H1 (cell line): ENCODE measurements around the gene FAM219A. TPM values are rescaled to one million over a fixed set of nuclear protein-coding genes. Genes with fewer than 3 reads are reported as not detected.

Source experiments
- CTCF ChIA-PET: fragments of 300-600 bp; sonication (Branson Sonifier 250); formaldehyde crosslinking; loops from one replicate; lab custom pipeline; 2021; ENCODE audit not compliant: partially characterized antibody; lab: Charles Lee
- POLR2A ChIA-PET: fragments of 300-600 bp; sonication (Branson Sonifier 250); formaldehyde crosslinking; loops from one replicate; lab custom pipeline; 2021; ENCODE audit warnings: inconsistent platforms; ENCODE audit not compliant: partially characterized antibody; lab: Charles Lee
- DNase-seq, 2 experiments: peaks; one replicate each; pipeline versions ENCODE4 v3.0.0 to v3.0.0-alpha.2; 2010 to 2022; ENCODE audit warnings: low spot score in 2 of 2, low read depth in 1 of 2, mixed read lengths in 1 of 2
- FAIRE-seq: peaks from 2 replicates; lab custom pipeline; 2011; peaks lifted over from hg19 to GRCh38; lab: Jason Lieb, UNC
- H2AFZ ChIP-seq: 2 replicates; pipeline ENCODE4 v1.8.1; 2012; ENCODE audit warnings: low read length, inconsistent platforms
- H2AK5ac ChIP-seq: 2 replicates; pipeline ENCODE4 v1.6.1; 2013; ENCODE audit warnings: low read depth, low read length
- H2BK120ac ChIP-seq: replicated peaks from 2 replicates; pipeline ENCODE3; 2013; ENCODE audit warnings: low read depth, low read length, inconsistent platforms
- H2BK12ac ChIP-seq: 2 replicates; pipeline ENCODE4 v1.6.1; 2013; ENCODE audit warnings: low read depth, low read length
- H2BK15ac ChIP-seq: 2 replicates; pipeline ENCODE4 v1.6.1; 2013; ENCODE audit warnings: low read length
- H2BK20ac ChIP-seq: 2 replicates; pipeline ENCODE4 v1.6.1; 2013; ENCODE audit warnings: low read length
- H2BK5ac ChIP-seq: 2 replicates; pipeline ENCODE4 v1.6.1; 2013; ENCODE audit warnings: low read depth, low read length
- H3K14ac ChIP-seq: 2 replicates; pipeline ENCODE4 v1.6.1; 2013; ENCODE audit warnings: inconsistent platforms; ENCODE audit not compliant: insufficient read length
- H3K18ac ChIP-seq: 2 replicates; pipeline ENCODE4 v1.6.1; 2013; ENCODE audit warnings: low read length; ENCODE audit errors: extremely low read depth
- H3K23ac ChIP-seq: 2 replicates; pipeline ENCODE4 v1.6.1; 2013; ENCODE audit warnings: inconsistent platforms; ENCODE audit not compliant: insufficient read length
- H3K23me2 ChIP-seq: 2 replicates; pipeline ENCODE4 v1.6.1; 2013; ENCODE audit warnings: low read depth, low read length
- H3K27ac ChIP-seq: 2 replicates; pipeline ENCODE4 v1.6.1; 2011; ENCODE audit warnings: low read depth, low read length, inconsistent platforms
- H3K27me3 ChIP-seq, 4 experiments: replicated peaks in 1 of 4; 1 replicate in 1 of 4; 2 replicates in 3 of 4; pipeline versions ENCODE4 v1.6.1 to v1.8.1; 2011 to 2013; ENCODE audit warnings: low read length in 3 of 4, mild to moderate bottlenecking in 3 of 4, inconsistent platforms in 2 of 4, mixed read lengths in 2 of 4, moderate library complexity in 1 of 4; ENCODE audit not compliant: control insufficient read depth in 3 of 4, insufficient read depth in 3 of 4; ENCODE audit errors: extremely low read depth in 1 of 4
- H3K36me3 ChIP-seq, 4 experiments: 2 replicates each; pipeline versions ENCODE4 v1.6.1 to v1.8.1; 2011 to 2013; ENCODE audit warnings: mild to moderate bottlenecking in 4 of 4, low read length in 3 of 4, moderate library complexity in 2 of 4, control low read depth in 1 of 4, inconsistent platforms in 1 of 4; ENCODE audit not compliant: insufficient read depth in 4 of 4, control insufficient read depth in 2 of 4
- H3K4ac ChIP-seq: replicated peaks from 2 replicates; pipeline ENCODE3; 2013; ENCODE audit warnings: low read length, low read depth, mixed read lengths, inconsistent platforms; ENCODE audit not compliant: insufficient read length
- H3K4me1 ChIP-seq, 4 experiments: replicated peaks in 1 of 4; 1 replicate in 1 of 4; 2 replicates in 3 of 4; pipeline versions ENCODE4 v1.6.1 to v1.8.1; 2011 to 2013; ENCODE audit warnings: low read length in 3 of 4, inconsistent platforms in 2 of 4, mixed read lengths in 1 of 4; ENCODE audit not compliant: insufficient read depth in 4 of 4, control insufficient read depth in 3 of 4
- H3K4me2 ChIP-seq, 2 experiments: 2 replicates each; pipeline versions ENCODE4 v1.6.1 to v1.8.1; 2011 to 2013; ENCODE audit warnings: low read depth in 2 of 2, low read length in 2 of 2, control low read depth in 1 of 2, inconsistent platforms in 1 of 2, mild to moderate bottlenecking in 1 of 2; ENCODE audit not compliant: insufficient read depth in 1 of 2
- H3K4me3 ChIP-seq, 4 experiments: fragments of 200-600, 300-600 bp in 1 of 4; sonication (generic), shearing (Covaris generic), sonication (Bioruptor Twin) in 1 of 4; 2 replicates each; pipeline versions ENCODE4 v1.5.1 to v1.8.1; 2011 to 2016; ENCODE audit warnings: low read length in 4 of 4, low read depth in 3 of 4, control low read depth in 2 of 4, inconsistent platforms in 2 of 4, mild to moderate bottlenecking in 2 of 4, mixed read lengths in 1 of 4, moderate library complexity in 1 of 4; ENCODE audit not compliant: insufficient read depth in 2 of 4; ENCODE audit errors: extremely low read depth in 1 of 4
- H3K56ac ChIP-seq: replicated peaks from 2 replicates; pipeline ENCODE3; 2013; ENCODE audit warnings: low read depth, mild to moderate bottlenecking, mixed read lengths, low read length, inconsistent platforms; ENCODE audit not compliant: insufficient read length
- H3K79me1 ChIP-seq: 2 replicates; pipeline ENCODE4 v1.6.1; 2013; ENCODE audit warnings: low read depth, low read length, control low read depth
- H3K79me2 ChIP-seq, 2 experiments: 2 replicates each; pipeline versions ENCODE4 v1.6.1 to v1.8.1; 2012 to 2013; ENCODE audit warnings: low read length in 2 of 2, mild to moderate bottlenecking in 2 of 2, inconsistent platforms in 1 of 2; ENCODE audit not compliant: insufficient read depth in 2 of 2, control insufficient read depth in 1 of 2
- H3K9ac ChIP-seq, 4 experiments: replicated peaks in 1 of 4; 1 replicate in 1 of 4; 2 replicates in 3 of 4; pipeline versions ENCODE4 v1.6.1 to v1.8.1; 2011 to 2013; ENCODE audit warnings: low read depth in 3 of 4, low read length in 3 of 4, control low read depth in 2 of 4, mild to moderate bottlenecking in 2 of 4, moderate library complexity in 2 of 4, inconsistent platforms in 1 of 4; ENCODE audit errors: extremely low read depth in 1 of 4
- H3K9me3 ChIP-seq, 2 experiments: 2 replicates each; pipeline versions ENCODE4 v1.6.1 to v1.8.1; 2012 to 2013; ENCODE audit warnings: mild to moderate bottlenecking in 2 of 2, moderate library complexity in 2 of 2, control low read depth in 1 of 2, inconsistent platforms in 1 of 2, low read depth in 1 of 2, low read length in 1 of 2, mixed read lengths in 1 of 2; ENCODE audit not compliant: insufficient read depth in 2 of 2
- H4K20me1 ChIP-seq, 2 experiments: replicated peaks in 1 of 2; 2 replicates each; pipeline versions ENCODE3 to v1.8.1; 2011 to 2013; ENCODE audit warnings: inconsistent platforms in 2 of 2, low read length in 2 of 2, mild to moderate bottlenecking in 1 of 2; ENCODE audit not compliant: insufficient read depth in 2 of 2, control insufficient read depth in 1 of 2
- H4K5ac ChIP-seq: 2 replicates; pipeline ENCODE4 v1.6.1; 2013; ENCODE audit warnings: low read length, low read depth, mixed read lengths, inconsistent platforms; ENCODE audit not compliant: insufficient read length
- H4K8ac ChIP-seq: 2 replicates; pipeline ENCODE4 v1.8.0; 2013; ENCODE audit warnings: mild to moderate bottlenecking, moderate library complexity, low read length, inconsistent platforms; ENCODE audit not compliant: insufficient read depth; ENCODE audit errors: extremely low read depth
- H4K91ac ChIP-seq: replicated peaks from 2 replicates; pipeline ENCODE3; 2013; ENCODE audit warnings: low read length, mixed read lengths, inconsistent platforms; ENCODE audit not compliant: insufficient read length
- ASH2L ChIP-seq: fragments of 200-600, 300-600 bp; sonication (generic); IDR thresholded peaks from one replicate; pipeline ENCODE4 v1.7.1; 2017; ENCODE audit warnings: low read length
- RNF2 ChIP-seq: fragments of 200-900, 300-1000 bp; sonication (generic); IDR thresholded peaks from 2 replicates; pipeline ENCODE4 v1.7.1; 2016; ENCODE audit warnings: borderline replicate concordance, low read depth, mild to moderate bottlenecking, antibody characterized with exemption, low read length; ENCODE audit not compliant: poor library complexity, severe bottlenecking; ENCODE audit errors: missing control alignments
- USF2 ChIP-seq: IDR thresholded peaks from 2 replicates; pipeline ENCODE4 v1.6.1; 2011; ENCODE audit warnings: low read length, improper control_type of control experiment
- WGBS, 2 experiments: shearing (Covaris generic) in 1 of 2; methylation state at CpG; one replicate each; pipeline versions ENCODE4 v1.1.6 to v1.1.7; 2013 to 2015; ENCODE audit warnings: low lambda C conversion rate in 2 of 2, mixed read lengths in 2 of 2, inconsistent platforms in 1 of 2, low coverage in 1 of 2, missing lambda C conversion rate in 1 of 2; ENCODE audit not compliant: insufficient replicate concordance in 2 of 2, insufficient coverage in 1 of 2, insufficient read length in 1 of 2; ENCODE audit errors: extremely low coverage in 1 of 2, missing lambda C conversion rate in 1 of 2; 5-methylcytosine and 5-hydroxymethylcytosine counted together
- polyA plus RNA-seq, 7 experiments: library from polyadenylated mRNA; depleted of rRNA in 3 of 7; stranded (reverse) in 5 of 7; unstranded in 2 of 7; fragments of >200 nt in 5 of 7; fragments of 200-250 nt in 2 of 7; gene quantifications; 1 replicate in 5 of 7; 2 replicates in 1 of 7; 4 replicates in 1 of 7; pipeline versions ENCODE4 v1.2.1 to v1.2.3, GENCODE V29; 2011 to 2013; ENCODE audit warnings: missing spikeins in 2 of 7, mixed read lengths in 2 of 7
- total RNA-seq: library from RNA; stranded (reverse); fragmentation: NEBNext Ultra II Directional; extraction: Animal tissue kit (Norgen Biotek cat#: 25700); gene quantifications from 2 replicates; pipeline ENCODE4 v1.2.1, GENCODE V29; 2021

Gene FAM219A
- total and polyA plus RNA-seq, 2 of the 8 experiments (the other 6 are each of a cell fraction or from before 2014, with no cell fraction given) = 7.7 to 10.4 TPM

DNA sequence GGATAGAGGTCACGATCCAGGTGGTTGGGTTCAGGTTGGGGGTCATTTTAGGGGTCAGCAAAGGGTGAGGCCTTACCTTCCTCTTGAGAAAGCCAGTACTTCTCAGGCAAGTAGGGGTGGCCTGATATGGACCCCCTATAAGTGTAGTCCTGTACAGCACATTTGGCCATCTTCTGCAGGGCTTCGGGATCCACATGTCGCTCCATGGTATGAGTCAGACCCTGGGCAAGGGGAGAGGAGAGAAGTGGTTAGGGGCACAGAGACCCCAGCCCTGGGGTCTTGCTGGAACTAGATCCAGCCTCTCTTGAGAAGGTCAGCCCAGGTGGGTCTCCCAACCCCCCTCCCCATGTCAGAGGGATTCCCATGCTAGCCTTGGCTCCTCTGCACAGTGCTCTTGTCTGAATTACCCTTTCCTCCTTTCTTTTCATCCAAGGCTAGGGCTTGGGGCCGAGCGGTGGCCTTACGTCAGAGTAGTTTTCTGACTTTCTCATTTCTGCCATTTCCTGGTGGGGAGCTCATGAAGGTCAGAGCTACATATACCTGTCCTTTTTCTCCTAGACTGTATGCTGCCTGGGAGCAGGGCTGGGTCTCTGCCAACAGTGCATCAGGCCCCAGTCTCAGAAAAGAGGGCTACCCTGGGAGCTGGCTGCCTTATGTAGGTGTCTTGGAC, 72.7 kb downstream of the FAM219A start:
- H3K79me1 ChIP-seq = no peaks in the 10 kb centered on the region
- H2BK5ac ChIP-seq = no peak overlapping the region
- no peak overlapping the region for H3K4me3 ChIP-seq
- no peak overlapping the region for H3K4me2 ChIP-seq
- H4K91ac ChIP-seq = no peak overlapping the region
- no peak overlapping the region for H3K56ac ChIP-seq
- no peak overlapping the region for H3K4ac ChIP-seq
- H2BK12ac ChIP-seq = no peak overlapping the region
- no peak overlapping the region for H2AK5ac ChIP-seq
- H3K18ac ChIP-seq = no peak overlapping the region
- H3K79me2 ChIP-seq = no peaks in the 10 kb centered on the region
- peaks cover 0 to 5% (median 2%) of the 10 kb centered on the region in 4 experiments; a peak in 5 of 7 replicates for H3K4me1 ChIP-seq
- no peaks in the 10 kb centered on the region for H3K9me3 ChIP-seq
- H3K27ac ChIP-seq = no peak overlapping the region
- FAIRE-seq = no peak
- no peaks in the 10 kb centered on the region; a peak in 1 of 8 replicates for H3K36me3 ChIP-seq
- H4K20me1 ChIP-seq = no peaks in the 10 kb centered on the region
- H3K23me2 ChIP-seq = peaks cover 9% of the 10 kb centered on the region
- no peak for DNase-seq
- no peak overlapping the region for H3K14ac ChIP-seq
- WGBS, 2 experiments = 87% methylated on average over 6 of the region's 6 CpGs; no CpG with 5 or more reads in 1 of the 2 experiments
- H2BK15ac ChIP-seq = no peak overlapping the region
- no peak overlapping the region for H2AFZ ChIP-seq
- H3K9ac ChIP-seq = no peak overlapping the region
- H4K8ac ChIP-seq = no peak overlapping the region
- no peak overlapping the region for H2BK120ac ChIP-seq
- H2BK20ac ChIP-seq = no peak overlapping the region
- no peak overlapping the region for H4K5ac ChIP-seq
- H3K23ac ChIP-seq = no peak overlapping the region
- H3K27me3 ChIP-seq = peaks cover 2 to 21% (median 19%) of the 10 kb centered on the region in 4 experiments
- CTCF ChIA-PET = interaction anchor here (0.8 to 1.5 kb wide), 4 partner anchors 8 to 161 kb away, joined by 3 to 6 read pairs (median 3); no protein-coding TSS in a partner anchor
- POLR2A ChIA-PET = no interaction called here
- TF ChIP-seq ASH2L = no peak
- TF ChIP-seq RNF2 = no peak
- TF ChIP-seq USF2 = no peak
